Measurements from ENCODE around the gene CRB3.

CRB3 gene

DNA sequence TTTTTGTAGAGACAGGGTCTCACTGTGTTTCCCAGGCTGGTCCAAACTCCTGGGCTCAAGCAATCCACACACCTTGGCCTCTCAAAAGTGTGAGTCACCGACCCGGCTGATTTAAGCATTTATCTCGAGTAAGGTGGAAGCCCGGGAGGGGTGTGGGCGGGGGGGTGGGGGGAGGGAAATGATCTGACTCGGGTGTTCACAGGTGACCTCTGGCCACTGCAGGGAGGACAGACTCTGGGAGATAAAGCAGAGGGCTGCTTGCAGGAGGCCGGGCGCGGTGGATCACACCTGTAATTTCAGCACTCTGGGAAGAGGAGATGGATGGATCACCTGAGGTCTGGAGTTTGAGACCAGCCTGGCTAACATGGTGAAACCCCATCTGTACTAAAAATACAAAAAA, 9.6 kb downstream of the CRB3 start:
- Mint-ChIP-seq H3K36me3 (peaks cover 35% of the 10 kb centered on the region), H3K4me1 (no peaks in the 10 kb centered on the region), H3K4me3 (no peak overlapping the region), H3K27me3 (no peaks in the 10 kb centered on the region), H3K9me3 (no peaks in the 10 kb centered on the region), H3K27ac (no peak overlapping the region)
- ATAC-seq, result no peak

DNA sequence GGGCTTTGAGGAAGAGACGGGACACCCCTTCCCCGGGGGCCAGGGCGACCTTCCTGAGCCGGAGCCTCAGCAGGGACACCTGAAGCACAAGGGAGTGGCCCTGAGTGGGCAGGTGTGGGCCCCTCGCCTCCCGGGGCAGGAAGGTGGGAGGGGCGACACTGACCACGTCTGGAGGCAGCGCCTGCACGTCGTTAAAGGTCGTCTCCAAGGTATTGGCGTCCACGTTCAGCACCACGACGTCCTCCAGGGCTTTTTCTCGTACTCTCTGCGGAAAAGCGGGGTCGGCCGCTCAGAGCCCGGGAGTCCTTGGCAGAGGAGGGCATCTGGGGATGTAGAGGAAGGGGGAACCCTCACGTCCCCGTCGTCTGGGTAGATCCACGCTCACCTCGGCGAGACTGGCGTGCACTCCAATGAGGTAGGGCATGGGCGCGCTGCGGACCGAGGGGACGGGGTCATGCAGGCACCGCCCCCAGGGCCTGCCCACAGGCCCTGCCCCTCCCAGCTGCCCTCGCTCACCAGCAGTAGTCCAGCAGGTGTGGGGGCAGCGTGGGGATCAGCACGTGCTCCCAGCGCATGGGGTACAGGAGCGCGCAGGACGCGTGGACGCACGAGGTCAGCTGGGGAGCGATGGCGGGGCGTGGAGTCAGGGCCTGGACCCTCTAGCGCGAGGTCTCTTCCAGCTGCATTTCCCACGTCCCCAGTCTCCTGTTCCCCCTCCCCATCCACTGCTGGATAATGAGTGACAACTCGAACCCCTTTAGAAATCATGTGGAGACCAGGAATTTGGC, 11.4 kb downstream of the CRB3 start:
- no peak for ATAC-seq
- H3K9me3 Mint-ChIP-seq, result no peaks in the 10 kb centered on the region
- H3K27ac Mint-ChIP-seq, result no peak overlapping the region
- no peak overlapping the region for H3K4me3 Mint-ChIP-seq
- peaks cover 9% of the 10 kb centered on the region for H3K4me1 Mint-ChIP-seq
- peaks cover 18% of the 10 kb centered on the region for H3K36me3 Mint-ChIP-seq
- H3K27me3 Mint-ChIP-seq, result no peaks in the 10 kb centered on the region

DNA sequence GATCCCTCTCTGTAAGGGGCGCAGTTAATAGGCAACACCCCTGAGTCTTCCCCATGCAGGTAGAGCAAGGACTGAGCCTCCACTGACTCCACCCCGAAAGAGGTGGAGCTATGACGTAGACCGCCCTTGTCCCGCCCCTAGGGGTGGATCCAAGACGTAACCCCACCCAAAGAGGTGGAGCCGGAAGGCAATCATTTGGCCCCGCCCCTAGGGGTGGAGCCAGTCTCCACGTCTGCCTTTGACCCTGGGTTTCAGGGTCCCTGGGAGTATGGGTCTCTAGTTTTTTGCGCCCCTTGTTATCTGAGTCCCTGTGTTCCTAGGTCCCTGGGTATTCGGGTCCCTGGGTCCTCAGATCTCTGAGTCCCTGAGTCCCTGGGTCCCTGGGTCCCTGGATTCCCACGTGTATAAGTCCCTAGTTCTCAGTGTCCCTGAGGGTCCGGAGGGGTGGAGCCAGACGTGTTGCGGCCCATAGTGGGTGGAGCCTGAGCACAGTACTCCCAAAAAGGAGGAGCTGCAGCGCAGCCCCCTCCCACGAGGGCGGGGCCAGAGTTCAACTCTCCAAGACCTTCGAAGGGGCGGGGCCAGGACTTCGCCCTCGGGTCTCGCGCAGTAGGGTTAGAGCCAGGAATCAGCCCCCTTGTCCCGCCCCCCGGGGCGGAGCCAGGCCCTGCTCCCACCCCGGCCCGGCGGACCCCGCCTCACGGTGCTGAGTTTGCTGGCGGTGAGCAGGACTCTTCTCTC, 12.3 kb downstream of the CRB3 start:
- H3K27me3 Mint-ChIP-seq, result no peaks in the 10 kb centered on the region
- H3K9me3 Mint-ChIP-seq, result no peaks in the 10 kb centered on the region
- H3K4me3 Mint-ChIP-seq, result no peak overlapping the region
- H3K4me1 Mint-ChIP-seq, result peaks cover 16% of the 10 kb centered on the region
- ATAC-seq, result peak; percentile 78
- H3K27ac Mint-ChIP-seq, result no peak overlapping the region
- H3K36me3 Mint-ChIP-seq, result peaks cover 18% of the 10 kb centered on the region

DNA sequence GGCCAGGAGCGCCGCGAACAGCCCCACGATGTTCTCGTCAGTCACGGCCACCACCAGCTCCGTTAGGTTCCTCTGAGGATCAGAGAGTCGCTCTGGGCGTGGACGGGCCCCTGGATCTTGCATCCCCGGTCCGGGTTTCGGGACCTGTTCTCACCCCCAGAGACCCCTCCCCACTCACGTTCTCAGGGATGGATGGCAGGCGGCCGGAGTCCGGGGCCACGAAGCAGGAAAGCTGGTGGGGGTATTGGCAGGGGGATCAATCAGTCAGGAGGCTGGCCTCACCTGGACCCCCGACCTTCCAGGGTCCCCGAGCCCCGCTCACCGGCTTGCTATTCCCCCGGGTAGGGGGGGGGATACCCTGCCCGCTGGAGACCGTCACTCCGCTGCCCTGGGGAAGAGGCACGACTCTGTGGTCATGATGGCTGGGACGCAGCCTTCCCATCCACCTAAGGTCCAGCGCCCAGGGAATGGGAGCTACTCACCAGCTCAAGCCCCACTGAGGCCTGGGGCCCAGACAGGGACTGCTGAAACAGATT, 12.9 kb downstream of the CRB3 start:
- Mint-ChIP-seq H3K4me1 (peaks cover 23% of the 10 kb centered on the region), H3K4me3 (no peak overlapping the region), H3K36me3 (peaks cover 18% of the 10 kb centered on the region), H3K9me3 (no peaks in the 10 kb centered on the region), H3K27me3 (no peaks in the 10 kb centered on the region), H3K27ac (no peak overlapping the region)
- ATAC-seq, result no peak

DNA sequence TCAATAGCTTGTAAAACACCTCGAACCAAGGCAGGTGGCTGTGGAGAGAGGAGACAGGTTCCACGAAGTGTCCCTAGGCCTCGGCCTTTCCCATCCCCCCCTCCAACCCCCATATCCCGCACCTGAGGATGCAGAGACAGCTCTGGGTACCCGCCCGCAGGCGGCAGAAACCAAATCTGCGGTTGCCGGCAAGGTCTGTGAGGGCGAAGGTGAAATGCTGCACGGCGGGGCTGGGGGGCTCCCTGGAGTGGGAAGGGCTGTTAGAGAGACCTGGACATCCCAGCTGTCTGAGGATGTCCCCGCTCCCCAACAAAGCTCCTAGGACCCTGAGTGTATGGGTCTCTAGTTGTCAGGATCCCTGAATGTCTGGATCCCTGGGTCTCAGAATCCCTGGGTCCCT, 14.7 kb downstream of the CRB3 start:
- Mint-ChIP-seq H3K9me3 (no peaks in the 10 kb centered on the region), H3K27me3 (no peaks in the 10 kb centered on the region), H3K4me1 (peaks cover 40% of the 10 kb centered on the region), H3K4me3 (no peak overlapping the region), H3K36me3 (peaks cover 14% of the 10 kb centered on the region), H3K27ac (no peak overlapping the region)
- no peak for ATAC-seq

DNA sequence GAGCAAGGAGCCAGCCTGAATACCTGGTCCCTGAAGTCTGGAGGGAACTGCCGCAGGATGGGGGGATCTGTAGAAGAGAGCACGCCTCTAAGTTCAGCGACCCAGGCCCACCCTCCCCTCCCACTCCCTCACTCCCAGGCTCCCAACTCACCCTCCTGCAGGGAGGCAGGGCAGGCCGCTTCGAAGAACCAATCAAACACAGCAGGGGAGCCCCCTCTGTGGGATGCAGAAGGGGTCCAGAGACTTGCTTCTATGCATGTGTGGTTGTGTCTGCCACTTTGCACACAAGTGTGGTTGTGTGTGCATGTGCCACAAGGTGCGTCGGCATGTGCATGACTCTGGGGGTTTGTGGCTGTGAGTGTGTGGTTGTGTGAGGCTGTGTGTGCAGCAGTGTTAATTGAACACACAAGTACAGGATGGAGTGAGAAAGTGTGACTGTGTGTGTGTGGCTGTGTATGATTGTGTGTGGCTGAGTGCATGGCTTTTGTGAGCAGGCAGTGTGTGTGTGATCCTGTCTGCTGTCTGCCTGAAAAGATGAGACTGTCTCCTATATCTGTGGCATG, 15.8 kb downstream of the CRB3 start:
- no peaks in the 10 kb centered on the region for H3K27me3 Mint-ChIP-seq
- H3K27ac Mint-ChIP-seq, result peak overlapping the region; percentile 97
- H3K36me3 Mint-ChIP-seq, result peaks cover 8% of the 10 kb centered on the region
- peak overlapping the region; percentile 31 for H3K4me3 Mint-ChIP-seq
- ATAC-seq, result no peak
- H3K4me1 Mint-ChIP-seq, result peaks cover 42% of the 10 kb centered on the region
- H3K9me3 Mint-ChIP-seq, result no peaks in the 10 kb centered on the region

DNA sequence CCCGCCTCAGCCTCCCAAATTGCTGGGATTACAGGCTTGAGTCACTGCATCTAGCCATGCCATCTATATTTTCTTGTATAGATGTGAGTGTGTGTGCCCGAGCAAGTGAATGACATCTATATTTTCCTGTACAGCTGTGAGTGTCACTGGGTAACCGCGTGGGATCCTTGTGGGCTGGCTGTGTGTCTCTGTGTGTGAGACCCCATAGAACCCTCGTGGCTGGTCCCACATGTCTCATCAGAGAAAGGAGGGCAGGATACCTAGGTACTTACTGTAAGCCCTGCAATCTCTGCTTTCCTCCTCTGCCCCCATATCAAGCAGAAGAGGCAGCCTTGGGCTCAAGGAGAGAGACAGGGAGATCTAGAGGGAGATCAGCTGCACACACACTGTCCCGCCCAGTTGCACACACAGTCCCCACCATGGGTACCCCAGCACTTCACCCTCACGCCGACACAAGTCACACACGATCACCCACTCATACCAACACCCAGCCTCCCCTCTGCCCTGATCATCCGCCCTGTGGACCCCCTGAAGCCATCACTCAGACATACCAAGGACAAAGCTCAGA, 16.9 kb downstream of the CRB3 start:
- peak; percentile 2 for ATAC-seq
- peak overlapping the region; percentile 97 for H3K27ac Mint-ChIP-seq
- H3K27me3 Mint-ChIP-seq, result no peaks in the 10 kb centered on the region
- peaks cover 7% of the 10 kb centered on the region for H3K36me3 Mint-ChIP-seq
- H3K4me1 Mint-ChIP-seq, result peaks cover 42% of the 10 kb centered on the region
- no peaks in the 10 kb centered on the region for H3K9me3 Mint-ChIP-seq
- peak overlapping the region; percentile 89 for H3K4me3 Mint-ChIP-seq

DNA sequence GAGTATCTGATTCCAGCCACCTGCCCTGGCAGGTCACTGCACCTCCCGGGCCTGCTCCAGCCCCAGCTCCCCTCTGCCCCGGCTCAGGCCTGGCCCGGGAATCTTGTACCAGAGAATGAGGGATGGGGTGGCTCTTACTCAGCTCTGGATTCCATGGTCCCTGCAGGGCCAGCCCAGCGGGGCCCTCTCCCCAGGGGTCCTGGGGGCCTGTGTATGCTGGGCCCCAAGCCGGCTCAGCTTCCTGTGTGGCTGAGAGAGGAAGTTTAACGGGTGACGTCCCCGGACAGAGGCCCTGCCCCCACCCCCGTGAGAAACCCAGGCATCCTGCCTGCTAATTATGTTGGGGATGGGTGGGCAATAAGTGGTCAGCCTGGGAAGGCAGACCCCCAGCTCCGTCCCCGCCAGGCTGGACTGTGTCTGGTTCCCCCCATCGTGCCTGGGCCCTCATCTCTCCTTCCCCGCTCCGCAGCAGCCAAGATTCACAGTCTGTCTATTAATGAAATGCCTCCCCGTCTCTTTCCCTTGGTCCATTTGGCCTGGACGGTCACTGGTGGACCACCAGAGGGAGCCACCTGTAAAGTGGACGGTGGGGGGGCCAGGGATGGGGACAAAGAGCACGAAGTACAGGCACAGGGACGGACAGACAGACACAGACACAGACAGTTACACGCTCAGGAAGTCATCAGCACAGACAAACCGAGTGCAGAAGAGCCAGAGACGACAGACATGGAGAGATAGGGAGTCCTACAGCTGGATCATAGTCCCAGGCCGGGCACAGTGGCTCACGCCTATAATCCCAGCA, 17.7 kb downstream of the CRB3 start, which contains the start of gene DENND1C:
TSS of gene DENND1C (minus strand) at position 247 of the 802 bp plus-strand sequence. CDS start at position 155, 92 bp downstream.
- Mint-ChIP-seq H3K4me1 (peaks cover 42% of the 10 kb centered on the region), H3K27me3 (no peaks in the 10 kb centered on the region), H3K4me3 (peak within 1 kb of the TSS; percentile 89), H3K9me3 (no peaks in the 10 kb centered on the region), H3K27ac (peak within 1 kb of the TSS; percentile 97), H3K36me3 (no peaks in the 10 kb centered on the region)
- ATAC-seq, result peak; percentile 96

DNA sequence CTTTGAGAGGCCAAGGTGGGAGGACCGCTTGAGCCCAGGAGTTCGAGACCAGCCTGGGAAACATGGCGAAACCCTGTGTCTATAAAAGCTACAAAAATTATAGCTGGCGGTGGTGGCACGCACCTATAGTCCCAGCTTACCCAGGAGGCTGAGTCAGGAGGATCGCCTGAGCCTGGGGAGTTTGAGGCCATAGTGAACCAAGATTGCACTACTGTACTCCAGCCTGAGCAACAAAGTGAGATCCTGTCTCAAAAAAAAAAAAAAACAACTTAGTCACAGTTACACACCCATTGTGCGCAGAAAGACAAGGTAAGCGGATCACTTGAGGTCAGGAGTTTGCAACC, 18.2 kb downstream of the CRB3 start:
- peaks cover 42% of the 10 kb centered on the region for H3K4me1 Mint-ChIP-seq
- H3K27ac Mint-ChIP-seq, result peak overlapping the region; percentile 97
- H3K36me3 Mint-ChIP-seq, result no peaks in the 10 kb centered on the region
- no peaks in the 10 kb centered on the region for H3K27me3 Mint-ChIP-seq
- H3K4me3 Mint-ChIP-seq, result peak overlapping the region; percentile 89
- ATAC-seq, result no peak
- H3K9me3 Mint-ChIP-seq, result no peaks in the 10 kb centered on the region

DNA sequence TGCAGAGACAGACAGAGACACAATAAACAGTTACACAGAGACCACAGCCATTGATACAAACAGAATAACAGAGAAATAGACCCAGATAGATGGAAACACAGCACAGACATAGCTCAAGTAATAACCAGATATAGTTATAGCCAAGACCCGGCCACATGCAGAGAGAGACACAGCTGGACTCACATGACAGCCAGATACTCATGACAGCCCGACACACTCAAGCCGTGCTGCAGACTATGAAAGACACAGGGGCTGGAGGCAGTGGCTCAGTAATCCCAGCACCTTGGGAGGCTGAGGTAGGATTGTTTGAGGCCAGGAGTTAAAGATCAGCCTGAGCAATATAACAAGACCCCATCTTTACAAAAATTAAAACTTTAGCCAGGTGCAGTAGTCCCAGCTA, 19.2 kb downstream of the CRB3 start:
- Mint-ChIP-seq H3K36me3 (no peaks in the 10 kb centered on the region), H3K27ac (peak overlapping the region; percentile 97), H3K4me3 (no peak overlapping the region), H3K9me3 (no peaks in the 10 kb centered on the region), H3K27me3 (no peaks in the 10 kb centered on the region), H3K4me1 (peaks cover 42% of the 10 kb centered on the region)
- no peak for ATAC-seq

DNA sequence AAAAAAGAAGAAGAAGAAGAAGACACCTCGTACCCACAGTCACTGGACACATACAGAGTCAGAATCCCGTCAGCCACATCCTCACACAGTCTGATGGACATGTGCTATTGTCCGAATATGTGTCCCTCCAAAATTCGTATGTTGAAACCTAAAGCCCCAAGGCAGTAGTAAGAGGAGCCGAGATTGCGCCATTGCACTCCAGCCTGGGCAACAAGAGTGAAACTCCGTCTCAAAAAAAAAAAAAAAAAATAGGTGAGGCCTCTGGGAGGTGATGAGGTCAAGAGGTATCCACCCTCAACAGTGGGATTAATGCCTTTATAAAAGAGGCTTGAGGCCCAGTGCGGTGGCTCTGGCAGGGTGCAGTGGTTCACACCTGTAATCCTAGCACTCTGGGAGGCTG, 20.2 kb downstream of the CRB3 start:
- H3K4me1 Mint-ChIP-seq, result peaks cover 46% of the 10 kb centered on the region
- H3K4me3 Mint-ChIP-seq, result no peak overlapping the region
- no peaks in the 10 kb centered on the region for H3K27me3 Mint-ChIP-seq
- H3K9me3 Mint-ChIP-seq, result no peaks in the 10 kb centered on the region
- no peak for ATAC-seq
- H3K36me3 Mint-ChIP-seq, result no peaks in the 10 kb centered on the region
- H3K27ac Mint-ChIP-seq, result peak overlapping the region; percentile 97

DNA sequence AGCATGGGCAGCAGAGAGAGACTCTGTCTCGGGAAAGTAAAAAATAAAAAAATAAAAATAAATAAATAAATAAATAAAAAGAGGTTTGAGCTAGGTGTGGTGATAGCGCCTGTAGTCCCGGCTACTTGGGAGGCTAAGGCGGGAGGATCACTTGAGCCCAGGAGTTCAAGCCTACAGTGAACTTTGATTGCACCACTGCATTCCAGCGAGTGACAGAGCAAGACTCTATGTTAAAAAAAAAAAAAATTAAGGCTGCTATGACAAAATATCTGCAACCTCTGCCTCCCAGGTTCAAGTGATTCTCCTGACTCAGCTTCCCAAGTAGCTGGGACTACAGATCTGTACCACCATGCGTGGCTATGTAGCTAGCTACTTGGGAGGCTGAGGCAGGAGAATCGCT, 20.8 kb downstream of the CRB3 start:
- no peak overlapping the region for H3K4me3 Mint-ChIP-seq
- ATAC-seq, result no peak
- no peak overlapping the region for H3K27ac Mint-ChIP-seq
- H3K4me1 Mint-ChIP-seq, result peaks cover 48% of the 10 kb centered on the region
- H3K36me3 Mint-ChIP-seq, result no peaks in the 10 kb centered on the region
- no peaks in the 10 kb centered on the region for H3K27me3 Mint-ChIP-seq
- no peaks in the 10 kb centered on the region for H3K9me3 Mint-ChIP-seq

DNA sequence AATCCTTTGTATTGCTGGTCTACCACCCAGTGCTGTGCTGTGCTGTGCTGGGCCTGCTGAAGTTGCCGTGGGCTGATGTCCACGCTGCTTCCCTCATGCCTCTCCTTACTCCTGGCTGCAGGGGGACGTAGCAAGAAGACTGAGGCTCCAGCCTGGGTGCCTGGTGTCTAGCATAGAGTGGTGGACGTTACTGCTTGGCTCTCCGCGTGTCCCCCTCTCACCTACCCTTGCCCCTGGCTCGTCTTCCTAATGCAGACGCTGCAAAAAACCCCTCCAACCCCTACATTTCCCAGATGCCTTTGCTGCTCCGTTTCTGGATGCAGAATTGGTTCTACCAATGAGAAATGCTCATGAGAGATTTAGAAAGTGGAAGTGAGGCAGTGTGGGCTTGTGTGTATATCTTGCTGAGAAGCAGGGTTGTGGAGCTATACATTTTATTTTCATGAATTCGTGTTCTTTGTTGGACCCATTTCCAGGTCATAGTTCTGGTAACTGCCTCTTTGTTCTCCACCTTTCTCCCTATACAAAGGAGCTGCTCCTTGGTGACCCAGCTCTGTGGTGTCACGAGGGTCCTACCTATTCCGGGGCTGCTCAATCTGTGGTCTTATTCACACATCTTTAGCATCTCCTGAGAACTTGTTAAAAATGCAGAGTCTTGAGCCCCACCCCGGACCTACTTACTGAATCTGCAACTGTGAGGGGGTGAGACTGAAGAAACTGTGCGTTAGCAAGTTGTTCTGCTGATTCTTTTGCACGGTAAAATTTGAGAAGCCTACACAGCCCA, 25.4 kb downstream of the CRB3 start:
- H3K27me3 Mint-ChIP-seq, result no peaks in the 10 kb centered on the region
- H3K4me3 Mint-ChIP-seq, result peak overlapping the region; percentile 80
- peaks cover 16% of the 10 kb centered on the region for H3K4me1 Mint-ChIP-seq
- H3K27ac Mint-ChIP-seq, result peak overlapping the region; percentile 80
- ATAC-seq, result peak; percentile 98
- H3K9me3 Mint-ChIP-seq, result no peaks in the 10 kb centered on the region
- peaks cover 5% of the 10 kb centered on the region for H3K36me3 Mint-ChIP-seq

DNA sequence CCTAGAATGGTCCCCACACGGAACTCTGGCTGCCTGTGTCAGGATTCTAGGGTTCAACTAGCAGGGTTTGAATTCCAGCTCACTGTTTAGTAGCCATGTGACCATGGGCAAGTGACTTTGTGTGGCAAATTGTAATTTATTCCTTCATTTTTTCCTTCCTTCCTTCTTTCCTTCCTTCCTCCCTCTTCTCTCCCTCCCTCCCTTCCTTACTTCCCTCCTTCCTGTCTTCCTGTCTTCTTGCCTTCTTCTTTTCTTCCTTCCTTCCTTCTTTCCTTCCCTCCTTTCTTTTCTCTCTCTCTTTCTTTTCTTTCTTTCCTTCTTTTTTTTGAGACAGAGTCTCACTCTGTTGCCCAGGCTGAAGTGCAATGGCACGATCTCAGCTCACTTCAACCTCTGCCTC, 26.1 kb downstream of the CRB3 start:
- Mint-ChIP-seq H3K9me3 (no peaks in the 10 kb centered on the region), H3K4me1 (peaks cover 16% of the 10 kb centered on the region)

More for the DNA sequence above, 26.1 kb downstream of the CRB3 start:
- peak overlapping the region; percentile 80 for H3K27ac Mint-ChIP-seq
- no peaks in the 10 kb centered on the region for H3K27me3 Mint-ChIP-seq
- ATAC-seq, result no peak
- H3K36me3 Mint-ChIP-seq, result peaks cover 11% of the 10 kb centered on the region
- peak overlapping the region; percentile 80 for H3K4me3 Mint-ChIP-seq
